HepG2 (cell line): ENCODE data around the gene TMEM9. TPM values are rescaled to one million over a fixed set of nuclear protein-coding genes. Genes with fewer than 3 reads are reported as not detected.

Source experiments
- DRAP1 ChIP-seq: IDR thresholded peaks from 2 replicates; pipeline ENCODE4 v1.6.1; 2016; ENCODE audit warnings: missing genetic modification reagents, missing compliant biosample characterization
- IKZF4 ChIP-seq: sonication (generic); formaldehyde crosslinking; IDR thresholded peaks from 2 replicates; pipeline ENCODE4 v1.5.1; 2020; ENCODE audit warnings: borderline replicate concordance, mild to moderate bottlenecking, low read depth, missing genetic modification reagents; ENCODE audit errors: not compliant biosample characterization
- POGZ ChIP-seq: sonication (generic); formaldehyde crosslinking; IDR thresholded peaks from 2 replicates; pipeline ENCODE4 v1.4.0; 2020; ENCODE audit warnings: mild to moderate bottlenecking, missing genetic modification reagents
- SMC3 ChIP-seq: IDR thresholded peaks from 2 replicates; pipeline ENCODE4 v1.6.1; 2011; ENCODE audit warnings: low read length, improper control_type of control experiment
- SP140L ChIP-seq: sonication (generic); formaldehyde crosslinking; IDR thresholded peaks from 2 replicates; pipeline ENCODE4 v1.4.0; 2020; ENCODE audit warnings: missing genetic modification reagents, borderline replicate concordance
- TEAD3 ChIP-seq: optimal IDR thresholded peaks from 2 replicates; pipeline ENCODE3; 2016; ENCODE audit warnings: borderline replicate concordance
- TFAP4 ChIP-seq: sonication (generic); IDR thresholded peaks from 2 replicates; pipeline ENCODE4 v1.6.1; 2016; ENCODE audit warnings: low read depth, borderline replicate concordance
- THYN1 ChIP-seq: sonication (generic); formaldehyde crosslinking; IDR thresholded peaks from 2 replicates; pipeline ENCODE4 v1.8.1; 2023; ENCODE audit warnings: low read depth, mild to moderate bottlenecking, moderate library complexity, missing genetic modification reagents, borderline replicate concordance
- XRCC5 ChIP-seq: fragments of 200-400 bp; formaldehyde crosslinking; optimal IDR thresholded peaks from 2 replicates; pipeline ENCODE3; 2017; ENCODE audit warnings: mild to moderate bottlenecking, low read length
- ZFP37 ChIP-seq: sonication (generic); formaldehyde crosslinking; IDR thresholded peaks from 2 replicates; pipeline ENCODE4 v1.4.0; 2020; ENCODE audit warnings: missing genetic modification reagents, borderline replicate concordance
- ZKSCAN8 ChIP-seq: IDR thresholded peaks from 2 replicates; pipeline ENCODE4 v1.6.1; 2016; ENCODE audit warnings: borderline replicate concordance, missing genetic modification reagents, missing compliant biosample characterization
- ZNF136 ChIP-seq: sonication (generic); formaldehyde crosslinking; IDR thresholded peaks from 2 replicates; pipeline ENCODE4 v1.8.1; 2022; ENCODE audit warnings: low read depth, mild to moderate bottlenecking, moderate library complexity, missing genetic modification reagents
- ZNF253 ChIP-seq: sonication (generic); formaldehyde crosslinking; IDR thresholded peaks from 2 replicates; pipeline ENCODE4 v1.8.0; 2022; ENCODE audit warnings: mild to moderate bottlenecking, missing genetic modification reagents, borderline replicate concordance
- ZNF335 ChIP-seq: sonication (generic); formaldehyde crosslinking; IDR thresholded peaks from 2 replicates; pipeline ENCODE4 v1.4.0; 2020; ENCODE audit warnings: missing genetic modification reagents
- ZNF562 ChIP-seq: sonication (generic); formaldehyde crosslinking; IDR thresholded peaks from 2 replicates; pipeline ENCODE4 v1.8.0; 2022; ENCODE audit warnings: missing genetic modification reagents, borderline replicate concordance
- polyA plus RNA-seq, 8 experiments: library from polyadenylated mRNA; depleted of rRNA in 3 of 8; stranded (reverse) in 7 of 8; unstranded in 1 of 8; fragments of >200 nt; fragmentation: Illumina TruSeq in 4 of 8; extraction: Trizol in 4 of 8; gene quantifications; 2 replicates each; pipeline versions ENCODE4 v1.2.1 to v1.2.3, GENCODE V29; 2011 to 2016; ENCODE audit warnings: low read depth in 4 of 8, missing spikeins in 1 of 8, mixed read lengths in 1 of 8; ENCODE audit not compliant: insufficient read depth in 1 of 8
- total RNA-seq, 5 experiments: library from RNA; depleted of rRNA; stranded (reverse); fragments of >200 nt; fragmentation: Illumina TruSeq; extraction: Trizol; gene quantifications; 2 replicates each; pipeline ENCODE4 v1.2.3, GENCODE V29; 2016; ENCODE audit warnings: low read depth in 1 of 5
- TF ChIP-seq, protein P1 (sequence below): sonication (generic); formaldehyde crosslinking; conservative IDR thresholded peaks from 2 replicates; pipeline ENCODE4 v1.4.0; 2020; ENCODE audit warnings: missing genetic modification reagents
- TF ChIP-seq, protein P2 (sequence below): sonication (generic); formaldehyde crosslinking; IDR thresholded peaks from 2 replicates; pipeline ENCODE4 v1.5.1; 2020; ENCODE audit warnings: missing genetic modification reagents, mild to moderate bottlenecking, borderline replicate concordance
- TF ChIP-seq, protein P3 (sequence below): sonication (generic); formaldehyde crosslinking; IDR thresholded peaks from 2 replicates; pipeline ENCODE4 v1.4.0; 2020; ENCODE audit warnings: missing genetic modification reagents

The TMEM9 gene
- total and polyA plus RNA-seq, 2 of the 13 experiments (the other 11 are each of a cell fraction or from before 2014, with no cell fraction given) = 60.9 to 102 TPM

- TF ChIP-seq SMC3 (peak; percentile 65), SP140L (no peak), TFAP4 (no peak), ZNF335 (CRISPR knock-in tag) (no peak), IKZF4 (CRISPR knock-in tag) (peak; percentile 38), TEAD3 (no peak), ZFP37 (CRISPR knock-in tag) (no peak), XRCC5 (peak; percentile 85), THYN1 (CRISPR knock-in tag) (no peak), ZNF253 (CRISPR knock-in tag) (no peak), POGZ (CRISPR knock-in tag) (no peak), ZNF562 (CRISPR knock-in tag) (no peak), DRAP1 (CRISPR knock-in tag) (no peak), ZKSCAN8 (CRISPR knock-in tag) (no peak), ZNF136 (CRISPR knock-in tag) (no peak)
- TF ChIP-seq, protein P1, sequence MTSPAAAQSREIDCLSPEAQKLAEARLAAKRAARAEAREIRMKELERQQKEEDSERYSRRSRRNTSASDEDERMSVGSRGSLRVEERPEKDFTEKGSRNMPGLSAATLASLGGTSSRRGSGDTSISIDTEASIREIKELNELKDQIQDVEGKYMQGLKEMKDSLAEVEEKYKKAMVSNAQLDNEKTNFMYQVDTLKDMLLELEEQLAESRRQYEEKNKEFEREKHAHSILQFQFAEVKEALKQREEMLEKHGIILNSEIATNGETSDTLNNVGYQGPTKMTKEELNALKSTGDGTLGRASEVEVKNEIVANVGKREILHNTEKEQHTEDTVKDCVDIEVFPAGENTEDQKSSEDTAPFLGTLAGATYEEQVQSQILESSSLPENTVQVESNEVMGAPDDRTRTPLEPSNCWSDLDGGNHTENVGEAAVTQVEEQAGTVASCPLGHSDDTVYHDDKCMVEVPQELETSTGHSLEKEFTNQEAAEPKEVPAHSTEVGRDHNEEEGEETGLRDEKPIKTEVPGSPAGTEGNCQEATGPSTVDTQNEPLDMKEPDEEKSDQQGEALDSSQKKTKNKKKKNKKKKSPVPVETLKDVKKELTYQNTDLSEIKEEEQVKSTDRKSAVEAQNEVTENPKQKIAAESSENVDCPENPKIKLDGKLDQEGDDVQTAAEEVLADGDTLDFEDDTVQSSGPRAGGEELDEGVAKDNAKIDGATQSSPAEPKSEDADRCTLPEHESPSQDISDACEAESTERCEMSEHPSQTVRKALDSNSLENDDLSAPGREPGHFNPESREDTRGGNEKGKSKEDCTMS (CRISPR knock-in tag) = no peak
- TF ChIP-seq, protein P2, sequence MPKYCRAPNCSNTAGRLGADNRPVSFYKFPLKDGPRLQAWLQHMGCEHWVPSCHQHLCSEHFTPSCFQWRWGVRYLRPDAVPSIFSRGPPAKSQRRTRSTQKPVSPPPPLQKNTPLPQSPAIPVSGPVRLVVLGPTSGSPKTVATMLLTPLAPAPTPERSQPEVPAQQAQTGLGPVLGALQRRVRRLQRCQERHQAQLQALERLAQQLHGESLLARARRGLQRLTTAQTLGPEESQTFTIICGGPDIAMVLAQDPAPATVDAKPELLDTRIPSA (CRISPR knock-in tag) = no peak
- TF ChIP-seq, protein P3, sequence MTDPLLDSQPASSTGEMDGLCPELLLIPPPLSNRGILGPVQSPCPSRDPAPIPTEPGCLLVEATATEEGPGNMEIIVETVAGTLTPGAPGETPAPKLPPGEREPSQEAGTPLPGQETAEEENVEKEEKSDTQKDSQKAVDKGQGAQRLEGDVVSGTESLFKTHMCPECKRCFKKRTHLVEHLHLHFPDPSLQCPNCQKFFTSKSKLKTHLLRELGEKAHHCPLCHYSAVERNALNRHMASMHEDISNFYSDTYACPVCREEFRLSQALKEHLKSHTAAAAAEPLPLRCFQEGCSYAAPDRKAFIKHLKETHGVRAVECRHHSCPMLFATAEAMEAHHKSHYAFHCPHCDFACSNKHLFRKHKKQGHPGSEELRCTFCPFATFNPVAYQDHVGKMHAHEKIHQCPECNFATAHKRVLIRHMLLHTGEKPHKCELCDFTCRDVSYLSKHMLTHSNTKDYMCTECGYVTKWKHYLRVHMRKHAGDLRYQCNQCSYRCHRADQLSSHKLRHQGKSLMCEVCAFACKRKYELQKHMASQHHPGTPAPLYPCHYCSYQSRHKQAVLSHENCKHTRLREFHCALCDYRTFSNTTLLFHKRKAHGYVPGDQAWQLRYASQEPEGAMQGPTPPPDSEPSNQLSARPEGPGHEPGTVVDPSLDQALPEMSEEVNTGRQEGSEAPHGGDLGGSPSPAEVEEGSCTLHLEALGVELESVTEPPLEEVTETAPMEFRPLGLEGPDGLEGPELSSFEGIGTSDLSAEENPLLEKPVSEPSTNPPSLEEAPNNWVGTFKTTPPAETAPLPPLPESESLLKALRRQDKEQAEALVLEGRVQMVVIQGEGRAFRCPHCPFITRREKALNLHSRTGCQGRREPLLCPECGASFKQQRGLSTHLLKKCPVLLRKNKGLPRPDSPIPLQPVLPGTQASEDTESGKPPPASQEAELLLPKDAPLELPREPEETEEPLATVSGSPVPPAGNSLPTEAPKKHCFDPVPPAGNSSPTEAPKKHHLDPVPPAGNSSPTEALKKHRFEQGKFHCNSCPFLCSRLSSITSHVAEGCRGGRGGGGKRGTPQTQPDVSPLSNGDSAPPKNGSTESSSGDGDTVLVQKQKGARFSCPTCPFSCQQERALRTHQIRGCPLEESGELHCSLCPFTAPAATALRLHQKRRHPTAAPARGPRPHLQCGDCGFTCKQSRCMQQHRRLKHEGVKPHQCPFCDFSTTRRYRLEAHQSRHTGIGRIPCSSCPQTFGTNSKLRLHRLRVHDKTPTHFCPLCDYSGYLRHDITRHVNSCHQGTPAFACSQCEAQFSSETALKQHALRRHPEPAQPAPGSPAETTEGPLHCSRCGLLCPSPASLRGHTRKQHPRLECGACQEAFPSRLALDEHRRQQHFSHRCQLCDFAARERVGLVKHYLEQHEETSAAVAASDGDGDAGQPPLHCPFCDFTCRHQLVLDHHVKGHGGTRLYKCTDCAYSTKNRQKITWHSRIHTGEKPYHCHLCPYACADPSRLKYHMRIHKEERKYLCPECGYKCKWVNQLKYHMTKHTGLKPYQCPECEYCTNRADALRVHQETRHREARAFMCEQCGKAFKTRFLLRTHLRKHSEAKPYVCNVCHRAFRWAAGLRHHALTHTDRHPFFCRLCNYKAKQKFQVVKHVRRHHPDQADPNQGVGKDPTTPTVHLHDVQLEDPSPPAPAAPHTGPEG = no peak
Observed at GRCh38 chr1:201114245-201115131, 39.8 kb downstream of the TMEM9 start (continued).
